Activated CD4-positive, alpha-beta T cell treated with anti-CD3 and anti-CD28 coated beads, Interleukin-2, amount 10 ng/mL, durations not matched to agents 24 days and 14 days (primary cell): Measurements from ENCODE around the gene PDE4DIP. TPM values are rescaled to one million over a fixed set of nuclear protein-coding genes. Genes with fewer than 3 reads are reported as not detected.
"Not testable (repeated sequence)": the region's sequence is repeated elsewhere in the genome, so short reads cannot be mapped to it uniquely, and the experiment has no call there.

ENCODE experiments used
- DNase-seq: peaks from one replicate; pipeline ENCODE4 v3.0.0; 2022
- H3K27ac Mint-ChIP-seq: one replicate; pipeline ENCODE4 v1.8.0; 2022; ENCODE audit warnings: mild to moderate bottlenecking, mixed read lengths
- H3K27me3 Mint-ChIP-seq: one replicate; pipeline ENCODE4 v1.8.0; 2022; ENCODE audit warnings: mixed read lengths
- H3K36me3 Mint-ChIP-seq: one replicate; pipeline ENCODE4 v1.8.0; 2022; ENCODE audit warnings: low read depth, mild to moderate bottlenecking, mixed read lengths
- H3K4me1 Mint-ChIP-seq: one replicate; pipeline ENCODE4 v1.8.0; 2021; ENCODE audit warnings: mixed read lengths
- H3K4me3 Mint-ChIP-seq: one replicate; pipeline ENCODE4 v1.8.0; 2022; ENCODE audit warnings: mild to moderate bottlenecking, moderate library complexity, mixed read lengths
- H3K9me3 Mint-ChIP-seq: one replicate; pipeline ENCODE4 v1.8.0; 2021; ENCODE audit warnings: mixed read lengths
- intact Hi-C: fragments of 100-400 bp; cut with micrococcal nuclease; formaldehyde crosslinking; loops from one replicate; pipeline ENCODE4 v1.15.1; 2023
- total RNA-seq: library from RNA; stranded (reverse); gene quantifications from 2 replicates; pipeline ENCODE4 v1.2.3, GENCODE V29; 2022

Gene PDE4DIP
- total RNA-seq, 1 donor from 2014 or later = 15.4 TPM

DNA sequence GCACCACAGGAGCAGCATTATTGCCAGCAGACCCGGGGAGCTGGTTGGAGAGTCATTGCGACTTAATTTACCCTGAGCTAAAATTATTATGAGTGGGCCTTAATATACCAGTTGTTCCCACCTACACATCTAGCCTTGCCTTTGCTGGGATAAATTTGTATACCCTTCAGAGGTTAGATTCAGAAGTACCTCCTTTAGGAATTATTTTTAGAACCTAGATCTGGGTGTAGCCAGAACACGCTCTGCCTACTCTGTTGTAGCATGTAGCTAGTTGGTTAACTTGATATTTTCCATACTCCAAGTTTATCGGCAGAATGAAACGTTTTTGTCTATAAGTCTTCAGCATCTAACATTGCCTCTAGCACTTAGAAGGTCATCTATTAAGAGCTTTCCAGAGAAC is 9.1 kb downstream of the PDE4DIP start:
- H3K36me3 Mint-ChIP-seq, H3K27me3 Mint-ChIP-seq, DNase-seq, H3K4me3 Mint-ChIP-seq, intact Hi-C loops, H3K9me3 Mint-ChIP-seq, H3K4me1 Mint-ChIP-seq, H3K27ac Mint-ChIP-seq: not testable (repeated sequence)

DNA sequence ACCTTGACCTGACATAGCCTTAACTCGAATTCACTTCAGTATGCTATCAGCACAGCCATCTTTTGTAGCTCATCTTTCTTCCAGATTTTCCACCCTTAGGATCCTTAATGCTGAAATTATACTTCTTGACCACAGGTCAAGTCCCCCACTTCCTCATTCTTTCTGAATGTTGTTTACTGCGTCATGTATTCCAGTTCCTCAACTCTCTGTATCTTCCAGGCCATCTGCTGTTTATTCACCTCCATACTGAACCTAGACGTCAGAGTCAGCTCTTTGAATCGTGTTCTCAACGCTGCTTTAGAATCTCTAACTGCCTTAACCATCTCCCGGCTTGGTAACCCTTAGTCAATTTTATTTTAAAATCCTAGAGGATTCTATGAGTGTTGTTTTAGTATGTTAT is 9.8 kb downstream of the PDE4DIP start:
- DNase-seq, H3K27ac Mint-ChIP-seq, H3K36me3 Mint-ChIP-seq, intact Hi-C loops, H3K27me3 Mint-ChIP-seq, H3K9me3 Mint-ChIP-seq, H3K4me1 Mint-ChIP-seq, H3K4me3 Mint-ChIP-seq: not testable (repeated sequence)

DNA sequence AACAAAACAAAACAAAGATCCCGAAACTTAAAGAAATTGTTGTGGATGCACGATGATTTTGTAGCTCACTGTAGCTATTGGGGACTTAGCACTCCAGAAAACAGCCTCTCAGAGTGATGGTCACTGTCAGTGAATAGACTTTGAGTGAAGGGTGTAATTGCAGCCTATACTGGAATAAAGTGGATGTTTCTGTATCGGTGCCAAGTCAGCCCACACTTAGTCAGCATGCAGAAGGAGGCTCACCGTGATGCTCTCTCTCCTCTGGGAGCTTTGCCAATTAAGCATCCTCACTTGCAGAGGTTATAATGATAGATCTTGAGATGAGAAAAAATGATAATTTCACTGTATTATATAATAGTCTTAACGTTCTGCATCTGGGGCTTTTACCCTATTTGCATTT is 11.1 kb downstream of the PDE4DIP start:
- H3K4me3 Mint-ChIP-seq, H3K9me3 Mint-ChIP-seq, H3K27ac Mint-ChIP-seq, H3K36me3 Mint-ChIP-seq, DNase-seq, H3K27me3 Mint-ChIP-seq, intact Hi-C loops, H3K4me1 Mint-ChIP-seq: not testable (repeated sequence)

DNA sequence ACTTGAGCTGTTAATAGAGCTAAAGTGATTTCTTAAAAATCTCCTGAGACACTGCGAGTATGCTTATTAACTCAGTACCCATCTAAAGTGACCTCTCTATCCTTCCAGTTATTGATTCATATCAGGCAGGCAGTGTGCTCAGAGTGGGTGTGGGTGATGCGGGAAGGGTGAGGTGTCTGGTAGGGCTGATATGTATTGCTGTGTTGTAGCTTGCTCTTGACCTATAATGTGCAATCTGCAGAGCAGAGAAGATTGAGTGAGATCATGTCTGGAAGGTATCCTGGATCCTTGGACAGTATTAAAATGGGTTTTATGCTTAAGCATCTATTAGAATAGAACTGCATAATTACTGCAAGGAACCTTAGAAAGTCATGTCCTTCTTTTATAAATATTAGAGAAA is 15.8 kb downstream of the PDE4DIP start:
- H3K27me3 Mint-ChIP-seq, H3K9me3 Mint-ChIP-seq, H3K36me3 Mint-ChIP-seq, H3K4me1 Mint-ChIP-seq, H3K4me3 Mint-ChIP-seq, intact Hi-C loops, DNase-seq, H3K27ac Mint-ChIP-seq: not testable (repeated sequence)

DNA sequence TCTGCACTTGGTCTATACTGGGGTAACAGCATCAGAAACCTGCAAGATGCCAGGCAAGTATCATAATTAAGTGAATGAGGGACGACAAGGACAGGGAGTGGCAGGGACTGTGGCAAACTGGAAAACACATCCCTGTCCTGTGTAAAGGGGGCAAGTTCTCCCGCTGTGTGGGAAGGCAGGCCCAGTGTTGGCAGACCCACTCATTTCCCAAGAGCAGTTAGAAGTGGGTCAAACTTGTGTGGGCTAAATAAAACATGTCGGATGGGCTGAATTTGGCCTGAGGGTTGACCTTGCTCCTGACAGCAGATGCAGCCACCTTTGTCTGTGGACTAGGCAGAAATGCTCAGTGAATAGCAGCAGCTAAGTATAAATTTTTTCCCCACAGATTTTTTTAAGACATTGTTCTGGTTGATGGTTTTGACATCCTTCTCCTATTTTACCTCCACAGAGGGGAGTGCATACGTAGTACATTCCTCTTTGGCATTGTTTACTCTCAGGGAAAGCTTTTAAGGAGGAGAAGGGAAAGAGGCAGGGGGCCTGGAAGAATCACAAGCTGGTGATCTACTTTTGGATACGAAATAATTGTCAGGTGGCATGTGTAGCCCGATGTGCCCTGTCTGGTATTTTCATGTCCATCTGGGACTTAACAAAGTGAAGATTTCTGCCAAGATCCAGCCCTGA is 16.5 kb downstream of the PDE4DIP start:
- H3K36me3 Mint-ChIP-seq, H3K27me3 Mint-ChIP-seq, H3K4me1 Mint-ChIP-seq, H3K4me3 Mint-ChIP-seq, DNase-seq, H3K9me3 Mint-ChIP-seq, H3K27ac Mint-ChIP-seq, intact Hi-C loops: not testable (repeated sequence)

DNA sequence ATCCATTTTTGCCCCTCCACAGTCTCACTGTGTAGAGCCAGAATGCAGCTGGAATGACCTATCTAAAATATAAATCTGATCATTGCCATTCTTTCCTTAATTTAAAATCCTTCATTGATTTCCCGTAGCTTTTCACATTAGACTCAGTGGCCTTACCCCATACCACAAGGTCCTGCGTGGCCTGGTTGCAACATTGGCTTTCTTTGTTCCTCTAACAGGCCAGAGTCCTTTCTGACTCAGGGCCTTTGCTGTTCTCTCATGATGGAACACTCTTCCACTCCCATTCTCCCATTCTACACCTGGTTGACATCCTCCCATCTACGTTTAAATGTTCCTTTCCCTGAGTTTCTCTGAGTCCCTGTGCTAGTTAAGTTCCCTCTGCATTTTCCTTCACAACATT is 18.4 kb downstream of the PDE4DIP start:
- not testable (repeated sequence) for H3K27ac Mint-ChIP-seq

DNA sequence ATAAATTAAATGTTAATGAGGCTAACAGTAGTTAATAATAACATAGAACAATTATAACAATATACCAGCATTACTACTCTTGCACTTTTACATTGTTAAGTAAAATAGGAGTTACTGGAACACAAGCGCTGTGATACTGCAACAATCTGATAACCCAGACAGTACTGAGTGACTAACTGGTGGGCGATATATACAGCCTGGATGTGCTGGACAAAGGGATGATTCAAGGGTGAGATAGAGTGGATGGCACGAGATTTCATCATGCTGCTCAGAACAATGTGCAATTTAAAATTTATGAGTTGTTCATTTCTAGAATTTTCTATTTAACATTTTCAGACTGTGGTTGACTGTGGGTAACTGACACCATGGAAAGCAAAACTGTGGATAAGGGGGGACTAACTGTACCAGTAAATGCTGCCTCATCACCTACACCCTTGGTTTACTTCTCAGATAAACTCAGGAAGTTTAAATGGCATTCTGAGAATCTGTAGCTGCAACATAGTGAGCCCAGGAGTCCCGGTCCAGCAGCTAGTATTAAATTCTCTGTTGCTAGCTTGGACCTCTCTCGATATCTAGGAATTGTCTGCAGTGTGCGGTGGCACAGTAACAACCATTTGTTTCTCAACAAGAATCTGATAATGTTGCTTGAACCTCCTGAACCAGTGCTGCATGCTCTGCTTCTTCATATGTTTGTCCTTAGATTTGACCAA is 24.9 kb downstream of the PDE4DIP start:
- not testable (repeated sequence) for H3K9me3 Mint-ChIP-seq

More for the DNA sequence above, 18.4 kb downstream of the PDE4DIP start:
- H3K4me3 Mint-ChIP-seq, DNase-seq, H3K4me1 Mint-ChIP-seq, H3K9me3 Mint-ChIP-seq, intact Hi-C loops, H3K36me3 Mint-ChIP-seq, H3K27me3 Mint-ChIP-seq: not testable (repeated sequence)

DNA sequence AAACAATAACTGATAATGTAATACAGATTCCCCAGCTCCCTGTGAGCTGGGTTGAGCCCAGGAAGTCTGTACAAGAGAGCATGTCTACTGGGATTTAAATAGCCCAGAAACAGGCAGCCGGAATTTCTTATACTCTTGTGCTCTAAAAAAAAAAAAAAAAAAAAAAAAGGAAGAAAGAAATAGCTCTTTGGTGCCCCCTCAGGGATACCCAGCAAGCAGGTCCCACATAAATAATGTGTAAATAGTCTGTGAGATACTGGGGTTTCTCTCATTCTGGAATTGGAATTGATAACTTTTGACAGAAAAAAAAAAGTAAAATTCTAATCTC is 25.4 kb downstream of the PDE4DIP start:
- intact Hi-C loops, H3K27me3 Mint-ChIP-seq, H3K36me3 Mint-ChIP-seq, DNase-seq, H3K9me3 Mint-ChIP-seq, H3K4me1 Mint-ChIP-seq, H3K4me3 Mint-ChIP-seq, H3K27ac Mint-ChIP-seq: not testable (repeated sequence)

More for the DNA sequence above, 24.9 kb downstream of the PDE4DIP start:
- H3K27ac Mint-ChIP-seq, H3K4me1 Mint-ChIP-seq, H3K4me3 Mint-ChIP-seq, H3K27me3 Mint-ChIP-seq, DNase-seq, H3K36me3 Mint-ChIP-seq, intact Hi-C loops: not testable (repeated sequence)

DNA sequence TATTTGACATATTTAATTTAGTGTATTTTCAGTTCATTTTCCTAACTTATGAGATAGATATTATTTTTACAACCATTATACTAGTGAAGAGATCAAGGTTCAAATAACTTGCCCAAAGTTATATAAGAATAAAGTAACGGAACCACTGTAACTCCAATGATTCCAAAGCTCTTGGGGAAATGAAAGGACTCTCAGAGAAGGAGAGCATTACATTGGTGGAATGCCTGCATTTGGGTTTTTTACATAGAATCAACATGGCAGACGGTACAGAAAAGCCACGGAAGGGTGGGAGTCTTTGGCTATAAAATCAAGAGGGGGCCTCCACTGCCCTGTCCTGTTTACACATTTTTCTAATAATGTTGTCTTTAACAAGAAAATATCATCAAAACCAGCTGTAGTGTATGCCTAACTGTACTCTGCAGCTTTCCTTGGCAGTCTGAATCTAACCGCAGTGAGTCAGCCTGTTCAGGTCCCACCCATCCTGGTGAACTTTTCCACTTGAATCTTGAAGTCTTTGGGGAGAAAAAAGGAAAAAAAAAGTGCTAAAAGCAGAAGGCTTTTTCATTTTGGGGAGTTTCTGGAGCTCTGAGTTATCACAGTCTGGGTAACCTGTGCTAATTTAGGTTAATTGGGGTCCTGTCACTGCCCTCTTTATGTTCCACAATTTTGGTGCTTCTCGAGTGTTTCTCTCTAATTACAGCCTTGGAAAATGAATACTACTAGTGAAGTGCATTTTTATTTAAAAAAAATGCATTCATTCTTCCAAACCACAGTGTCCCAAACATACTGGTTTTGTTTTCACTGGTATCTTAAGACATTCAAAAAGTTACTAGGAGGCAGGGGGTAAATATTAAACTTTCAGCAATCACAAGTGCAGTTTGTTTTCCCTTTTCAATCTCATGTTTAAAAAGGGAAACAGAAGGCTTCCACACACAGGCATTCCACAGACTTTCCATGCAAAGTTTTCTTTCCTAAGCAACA is 30.5 kb downstream of the PDE4DIP start:
- intact Hi-C loops, H3K9me3 Mint-ChIP-seq, H3K4me3 Mint-ChIP-seq, H3K4me1 Mint-ChIP-seq, H3K36me3 Mint-ChIP-seq, DNase-seq, H3K27ac Mint-ChIP-seq, H3K27me3 Mint-ChIP-seq: not testable (repeated sequence)

DNA sequence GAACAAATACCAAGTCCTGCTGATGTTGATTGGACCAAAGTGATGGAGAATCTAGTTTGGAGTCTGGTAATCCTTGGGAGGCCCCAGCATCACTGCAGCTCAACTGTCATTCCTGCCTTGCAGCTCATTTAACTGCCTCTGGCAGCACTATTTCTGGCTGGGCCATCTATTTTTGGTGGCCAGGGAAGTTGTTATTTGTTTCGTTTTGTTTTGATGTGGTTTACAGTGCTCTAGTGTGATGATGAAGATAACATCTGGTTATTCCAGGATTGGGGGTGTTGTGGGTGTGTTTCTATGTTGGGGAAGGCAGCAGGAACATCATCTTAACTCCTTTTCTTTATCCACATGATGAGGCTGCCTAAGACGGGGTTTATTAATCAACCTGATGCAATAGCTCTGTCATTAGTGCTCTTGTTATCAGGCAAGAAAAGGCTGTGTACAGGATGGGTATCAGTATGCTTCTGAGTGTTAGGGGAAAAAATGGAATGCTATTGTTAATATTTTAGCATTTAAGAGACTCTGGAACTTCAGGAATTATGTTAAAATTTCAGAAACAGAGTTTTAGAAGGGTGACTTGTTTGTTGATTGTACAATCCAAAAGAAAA is 35.7 kb downstream of the PDE4DIP start:
- DNase-seq, H3K4me3 Mint-ChIP-seq, H3K9me3 Mint-ChIP-seq, H3K27me3 Mint-ChIP-seq, H3K36me3 Mint-ChIP-seq, intact Hi-C loops, H3K27ac Mint-ChIP-seq, H3K4me1 Mint-ChIP-seq: not testable (repeated sequence)

DNA sequence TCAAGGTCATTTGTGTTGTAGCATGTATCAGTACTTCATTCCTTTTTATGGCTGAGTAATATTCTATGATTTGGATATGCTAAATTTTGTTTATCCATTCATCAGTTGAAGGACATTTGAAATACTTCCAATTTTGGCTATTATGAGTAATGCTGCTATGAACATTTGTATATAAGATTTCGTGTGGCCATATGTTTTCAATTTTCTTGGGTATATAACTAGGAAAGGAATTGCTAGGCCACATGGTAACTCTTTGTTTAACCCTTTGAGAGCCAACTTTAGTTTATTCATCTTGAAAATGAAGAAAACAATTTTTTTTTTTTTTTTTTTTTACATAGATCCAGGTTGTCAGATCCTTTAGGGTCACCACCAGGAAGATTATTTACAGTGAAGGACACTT is 37.0 kb downstream of the PDE4DIP start:
- H3K4me3 Mint-ChIP-seq, DNase-seq, H3K36me3 Mint-ChIP-seq, H3K4me1 Mint-ChIP-seq, H3K27me3 Mint-ChIP-seq, H3K27ac Mint-ChIP-seq, H3K9me3 Mint-ChIP-seq, intact Hi-C loops: not testable (repeated sequence)

DNA sequence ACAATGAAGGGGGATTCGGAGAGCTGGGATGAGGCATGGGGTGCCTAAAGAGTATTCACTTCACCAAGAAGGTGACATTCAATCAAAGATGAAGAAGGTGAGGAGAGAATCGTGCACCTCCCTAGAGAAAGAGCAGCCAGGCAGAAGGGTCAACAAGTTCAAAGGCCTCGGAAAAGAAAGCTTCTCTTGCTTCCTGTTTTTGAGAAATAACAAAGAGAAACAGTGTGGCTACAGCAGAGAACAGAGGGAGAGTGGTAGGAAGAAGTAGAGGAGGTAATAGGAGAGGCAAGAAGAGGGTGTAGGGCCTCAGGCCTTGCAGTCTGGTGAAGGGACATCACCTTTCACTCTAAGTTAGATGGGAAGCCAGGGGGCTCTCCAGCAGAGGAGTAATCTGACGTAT is 41.0 kb downstream of the PDE4DIP start:
- H3K36me3 Mint-ChIP-seq, intact Hi-C loops, H3K27ac Mint-ChIP-seq, H3K9me3 Mint-ChIP-seq, H3K4me1 Mint-ChIP-seq, H3K4me3 Mint-ChIP-seq, H3K27me3 Mint-ChIP-seq: not testable (repeated sequence)
- peak; percentile 65 for DNase-seq

DNA sequence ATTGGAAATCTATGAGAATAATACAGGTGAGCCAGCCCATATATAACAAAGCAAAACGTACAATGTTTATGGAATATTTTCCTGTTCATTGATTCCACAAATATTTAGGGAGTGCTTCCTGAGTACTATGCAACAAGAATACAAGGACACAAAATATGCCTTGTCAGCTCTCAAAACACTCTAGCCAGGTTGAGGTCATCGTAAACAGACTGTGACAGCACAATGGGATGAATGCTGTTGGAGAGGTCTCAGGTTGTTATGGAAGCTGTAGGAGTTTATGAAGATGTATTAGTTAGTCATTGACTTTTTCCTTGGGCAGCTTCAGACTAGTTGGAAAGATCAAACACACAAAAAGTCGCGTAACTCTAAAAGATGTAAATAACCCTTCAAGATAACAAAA is 42.1 kb downstream of the PDE4DIP start:
- intact Hi-C loops, DNase-seq, H3K36me3 Mint-ChIP-seq, H3K4me1 Mint-ChIP-seq, H3K4me3 Mint-ChIP-seq, H3K9me3 Mint-ChIP-seq, H3K27me3 Mint-ChIP-seq, H3K27ac Mint-ChIP-seq: not testable (repeated sequence)

DNA sequence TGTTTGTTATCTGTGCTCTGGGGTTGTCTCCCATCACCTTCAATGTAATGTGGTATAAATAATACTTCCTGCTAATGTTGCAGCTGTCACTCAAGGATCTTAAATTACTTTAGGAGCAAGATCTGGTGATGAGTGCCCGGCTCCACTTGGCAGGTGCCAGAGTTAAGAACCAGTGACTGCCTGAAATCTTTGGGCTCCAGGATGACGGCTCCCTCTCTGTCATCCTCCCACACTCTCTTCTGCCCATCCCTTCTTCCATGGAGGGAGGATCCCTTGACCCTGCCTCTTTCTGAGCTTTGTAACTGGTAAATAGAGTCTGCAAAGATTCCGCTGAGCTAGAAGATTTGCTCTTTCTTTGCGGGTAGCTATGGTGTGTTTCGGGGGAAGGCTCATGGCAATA is 44.4 kb downstream of the PDE4DIP start:
- intact Hi-C loops, H3K27me3 Mint-ChIP-seq, H3K4me1 Mint-ChIP-seq, H3K9me3 Mint-ChIP-seq, H3K36me3 Mint-ChIP-seq, H3K27ac Mint-ChIP-seq, H3K4me3 Mint-ChIP-seq, DNase-seq: not testable (repeated sequence)
